ENCODE measurements around the gene CTPS1. TPM values are rescaled to one million over a fixed set of nuclear protein-coding genes. Genes with fewer than 3 reads are reported as not detected.
A peak's percentile ranks its signal among the peaks of the same experiment; 100 is the strongest.

Gene CTPS1
- total and polyA plus RNA-seq, 8 donors: 6.4 to 45.5 (median 23.1) TPM

- peaks cover 6 to 19% (median 12%) of the 10 kb centered on the region in 4 donors for H3K4me1 ChIP-seq
- no peaks in the 10 kb centered on the region for H3K9me3 ChIP-seq
- no peaks in the 10 kb centered on the region for H3K27me3 ChIP-seq
- 87 to 96% (median 91%) methylated on average over 4 of the region's 4 CpGs for WGBS, 5 donors
- no peak overlapping the region for H3K4me3 ChIP-seq
- intact Hi-C loops (cut with DNase I; ENCODE audit: low total_unique reads): no loop called here
- DNase-seq: no peak
- H3K27ac ChIP-seq: no peak overlapping the region
- peaks cover 30 to 99% (median 96%) of the 10 kb centered on the region in 4 donors for H3K36me3 ChIP-seq
- no peak for TF ChIP-seq EP300 (IDR thresholded peaks at IDR 0.05)
- TF ChIP-seq CTCF (IDR thresholded peaks at IDR 0.05): no peak
Measured at GRCh38 chr1:40998668-40999067, 19.2 kb downstream of the CTPS1 start.

DNA sequence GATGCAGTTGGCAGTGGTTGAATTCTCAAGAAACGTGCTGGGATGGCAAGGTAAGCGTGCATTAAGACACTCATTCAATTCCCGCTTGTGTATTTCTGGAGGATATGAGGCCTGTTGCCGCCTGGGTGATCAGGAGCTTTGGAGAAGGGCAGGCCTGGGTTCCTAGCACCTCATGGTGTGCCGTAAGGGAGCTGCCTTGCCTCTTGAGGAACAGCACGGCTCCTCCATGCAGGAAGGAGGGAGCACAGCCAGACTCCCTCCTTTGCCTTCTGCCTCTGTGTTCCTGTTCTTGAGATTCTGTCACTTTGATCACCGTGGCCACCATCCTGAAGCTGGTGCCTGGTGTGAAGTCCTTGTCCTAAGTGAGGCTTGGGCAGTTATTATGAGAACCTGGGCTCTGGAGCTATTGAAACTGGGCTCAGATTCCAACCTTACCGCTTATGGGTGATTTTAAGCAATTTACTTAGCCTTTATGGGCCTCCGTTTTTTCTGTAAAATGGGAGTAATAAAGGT lies 23.7 kb downstream of the CTPS1 start:
- H3K4me1 ChIP-seq: peaks cover 6 to 25% (median 15%) of the 10 kb centered on the region in 4 donors
- intact Hi-C loops (cut with DNase I; ENCODE audit: low total_unique reads): no loop called here
- H3K9me3 ChIP-seq: no peaks in the 10 kb centered on the region
- no peak overlapping the region for H3K4me3 ChIP-seq
- H3K36me3 ChIP-seq: peaks cover 22 to 99% (median 89%) of the 10 kb centered on the region in 4 donors
- no peak for DNase-seq
- H3K27me3 ChIP-seq: no peaks in the 10 kb centered on the region
- TF ChIP-seq POLR2AphosphoS5 (IDR thresholded peaks at IDR 0.05) (no peak), CTCF (IDR thresholded peaks at IDR 0.05) (no peak), POLR2A (IDR thresholded peaks at IDR 0.05) (no peak), EP300 (IDR thresholded peaks at IDR 0.05) (no peak)
- WGBS, 5 donors: 74 to 83% (median 77%) methylated on average over 8 to 9 of the region's 9 CpGs
- peak overlapping the region; percentile 17 to 70 (median 48) for H3K27ac ChIP-seq

DNA sequence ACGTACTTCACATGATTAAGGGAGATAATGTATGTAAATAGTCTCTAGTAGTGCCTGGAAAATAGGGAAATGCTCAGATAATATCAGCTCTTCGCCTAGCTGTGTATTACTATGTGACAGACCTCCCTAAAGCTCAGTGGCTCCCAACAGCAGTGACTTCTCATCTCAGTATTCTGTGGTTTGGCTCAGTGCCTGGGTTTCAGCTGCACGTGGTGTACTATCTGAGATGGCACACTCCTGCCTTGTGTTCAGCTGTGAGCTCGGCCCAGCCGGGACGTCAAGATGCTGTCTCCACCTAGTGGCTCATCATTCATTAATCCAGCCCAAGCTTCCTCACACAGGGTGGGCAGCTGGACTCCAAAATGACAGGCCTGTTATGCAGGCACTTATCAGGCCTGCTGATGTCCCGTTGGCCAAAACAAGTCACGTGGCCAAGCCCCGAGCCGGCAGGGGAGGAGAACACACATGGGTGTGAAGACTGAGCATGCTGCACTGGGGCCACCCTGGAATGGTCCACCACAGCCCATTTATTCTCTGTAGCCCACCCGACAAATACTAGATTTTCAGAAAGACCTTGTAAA lies 24.2 kb downstream of the CTPS1 start:
- 16 to 66% (median 33%) methylated on average over 8 to 11 of the region's 11 CpGs for WGBS, 5 donors
- Histone ChIP-seq H3K4me3 (no peak overlapping the region), H3K4me1 (peaks cover 6 to 25% (median 15%) of the 10 kb centered on the region in 4 donors), H3K27me3 (no peaks in the 10 kb centered on the region), H3K27ac (peak overlapping the region in 4 of 5 donors; percentile 17 to 70 (median 50)), H3K36me3 (peaks cover 24 to 99% (median 89%) of the 10 kb centered on the region in 4 donors), H3K9me3 (no peaks in the 10 kb centered on the region)
- intact Hi-C loops (cut with DNase I; ENCODE audit: low total_unique reads): no loop called here
- TF ChIP-seq CTCF (IDR thresholded peaks at IDR 0.05) (peak in 4 of 7 experiments; percentile 14 to 42 (median 32)), EP300 (IDR thresholded peaks at IDR 0.05) (no peak), POLR2A (IDR thresholded peaks at IDR 0.05) (no peak), POLR2AphosphoS5 (IDR thresholded peaks at IDR 0.05) (peak; percentile 44 to 92 (median 64))
- peak; percentile 93 for DNase-seq

- 73 to 84% (median 82%) methylated on average over 5 of the region's 5 CpGs for WGBS, 5 donors
Measured at GRCh38 chr1:41005876-41006275, 26.4 kb downstream of the CTPS1 start.

More at GRCh38 chr1:41005876-41006275, 26.4 kb downstream of the CTPS1 start:
- H3K9me3 ChIP-seq: no peaks in the 10 kb centered on the region
- peaks cover 6 to 33% (median 15%) of the 10 kb centered on the region in 4 donors for H3K4me1 ChIP-seq
- no peak overlapping the region for H3K27ac ChIP-seq
- intact Hi-C loops (cut with DNase I; ENCODE audit: low total_unique reads): no loop called here
- no peaks in the 10 kb centered on the region for H3K27me3 ChIP-seq
- H3K36me3 ChIP-seq: peaks cover 38 to 99% (median 89%) of the 10 kb centered on the region in 4 donors
- no peak overlapping the region for H3K4me3 ChIP-seq
- TF ChIP-seq POLR2AphosphoS5 (IDR thresholded peaks at IDR 0.05) (no peak), CTCF (IDR thresholded peaks at IDR 0.05) (no peak), EP300 (IDR thresholded peaks at IDR 0.05) (no peak)
- no peak for DNase-seq
